ENCODE data around the gene LHX3. TPM values are rescaled to one million over a fixed set of nuclear protein-coding genes. Genes with fewer than 3 reads are reported as not detected.

The LHX3 gene
- total and polyA plus RNA-seq, 2 of the 4 experiments (the other 2 are of a cell fraction), result not detected

DNA sequence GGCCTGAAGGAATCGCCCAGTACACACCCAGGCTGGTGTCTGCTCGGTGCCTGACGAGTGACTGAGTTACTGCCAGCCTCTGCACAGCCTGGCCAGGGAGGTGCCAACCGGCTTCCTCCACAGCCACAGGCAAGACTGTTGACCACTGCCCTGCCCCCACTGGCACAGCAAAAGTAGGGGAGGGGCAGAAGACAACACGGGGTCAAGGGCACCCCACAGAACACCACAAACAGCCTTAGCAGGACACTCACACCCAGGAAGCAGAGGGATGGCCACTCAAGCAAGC is 722 bp upstream of the LHX3 start:
- Histone ChIP-seq H2BK15ac (ENCODE audit: low read depth, low read length) (no peak overlapping the region), H3K14ac (replicated peaks; ENCODE audit: low read depth, low read length) (no peak overlapping the region), H2AFZ (replicated peaks; ENCODE audit: low read length, poor library complexity) (no peak overlapping the region), H2BK20ac (ENCODE audit: low read depth, low read length) (no peak overlapping the region), H3K9me1 (ENCODE audit: insufficient read depth, low read length) (no peaks in the 10 kb centered on the region), H3K18ac (ENCODE audit: low read depth, low read length) (no peak overlapping the region), H3K27me3 (ENCODE audit: control insufficient read depth, insufficient read depth, low read length) (peaks cover 36% of the 10 kb centered on the region), H4K91ac (ENCODE audit: insufficient read depth, low read depth, low read length) (no peak overlapping the region), H3K4me2 (ENCODE audit: low read depth, low read length) (no peak overlapping the region), H3K56ac (ENCODE audit: extremely low read depth, insufficient read depth, low read length) (no peak overlapping the region), H2BK120ac (ENCODE audit: low read depth, low read length) (no peak overlapping the region), H2AK5ac (ENCODE audit: low read depth, low read length) (no peak overlapping the region), H3K4ac (ENCODE audit: low read depth, low read length) (no peak overlapping the region), H4K8ac (ENCODE audit: low read depth in 2 of 2, low read length in 2 of 2) (no peak overlapping the region), H2AK9ac (replicated peaks; ENCODE audit: low read depth, low read length, poor library complexity) (no peak overlapping the region), H3K36me3 (ENCODE audit: control insufficient read depth, insufficient read depth, low read length) (peaks cover 1% of the 10 kb centered on the region; the same call in 1 of the 2 replicates), H3K23ac (ENCODE audit: low read depth, low read length) (no peak overlapping the region), H2BK5ac (ENCODE audit: low read depth, low read length, poor library complexity, severe bottlenecking) (no peak overlapping the region), H3K9me3 (ENCODE audit: control insufficient read depth, insufficient read depth, low read length) (no peaks in the 10 kb centered on the region), H3K79me1 (ENCODE audit: low read depth in 1 of 2, low read length in 2 of 2) (no peaks in the 10 kb centered on the region), H4K20me1 (ENCODE audit: insufficient read depth, low read length) (peaks cover 19% of the 10 kb centered on the region), H3K4me3 (ENCODE audit: insufficient read depth, low read depth, low read length) (no peak overlapping the region), H3K9ac (ENCODE audit: low read depth, low read length) (no peak overlapping the region), H3K4me1 (ENCODE audit: control insufficient read depth, insufficient read depth, low read length) (no peaks in the 10 kb centered on the region), H4K5ac (ENCODE audit: low read depth, low read length) (no peak overlapping the region), H3K27ac (ENCODE audit: insufficient read depth, low read length) (no peak overlapping the region)
- TF ChIP-seq FOS (IDR thresholded peaks at IDR 0.05; ENCODE audit: low read depth, low read length) (no peak), SMC3 (IDR thresholded peaks at IDR 0.05; ENCODE audit: low read depth, low read length) (no peak)
- 79% methylated on average over 2 of the region's 5 CpGs; no CpG with 5 or more reads in 1 of the 2 experiments for WGBS, 2 experiments (ENCODE audit: extremely low coverage in 2 of 2, insufficient read length in 1 of 2)
- DNase-seq (no peak), ATAC-seq (ENCODE audit: low read depth) (no peak)
- intact Hi-C loops (cut with micrococcal nuclease), result no loop called here
- BruUV-seq (replicated peaks), result no TSS peak
- CTCF ChIA-PET, result interaction anchor here (0.6 kb wide), 1 partner anchor 1239 kb away, joined by 3 read pairs; no protein-coding TSS in a partner anchor
- dilution Hi-C loops (cut with HindIII; ENCODE audit: low sequenced_read_pairs, unreplicated experiment), result no loop called here
- POLR2A ChIA-PET (ENCODE audit: unreplicated experiment), result no interaction called here
- in situ Hi-C loops (cut with MboI; ENCODE audit: low sequenced_read_pairs), result no loop called here

Data from IMR-90 (cell line).